Erythroblast (primary cell): ENCODE measurements around the gene SDF4.
A peak's percentile ranks its signal among the peaks of the same experiment; 100 is the strongest.
"Not testable (repeated sequence)": the region's sequence is repeated elsewhere in the genome, so short reads cannot be mapped to it uniquely, and the experiment has no call there.

Source experiments
- DNase-seq, 2 experiments: peaks; one replicate each; lab custom pipeline; 2025; lab: John Stamatoyannopoulos, UW
- GATA1 ChIP-seq: IDR thresholded peaks from 2 replicates; pipeline ENCODE4 v1.6.1; 2011; ENCODE audit warnings: low read depth, mild to moderate bottlenecking, control low read depth, low read length, moderate library complexity
- POLR2A ChIP-seq: IDR thresholded peaks from 2 replicates; pipeline ENCODE4 v1.6.1; 2011; ENCODE audit warnings: mild to moderate bottlenecking, low read length

Gene SDF4

GRCh38 chr1:1253972-1254666 lies 22.3 kb upstream of the SDF4 start:
- TF ChIP-seq GATA1 (no peak), POLR2A (no peak)
- no peak for DNase-seq

- TF ChIP-seq POLR2A (no peak), GATA1 (no peak)
- no peak for DNase-seq
Measured at GRCh38 chr1:1253314-1253713, 21.5 kb upstream of the SDF4 start.

- TF ChIP-seq GATA1 (no peak), POLR2A (no peak)
- no peak for DNase-seq
Measured at GRCh38 chr1:1250786-1251284, 19.0 kb upstream of the SDF4 start.

GRCh38 chr1:1248009-1248913 lies 16.5 kb upstream of the SDF4 start:
- not testable (repeated sequence) for DNase-seq

GRCh38 chr1:1247341-1247913 lies 15.6 kb upstream of the SDF4 start:
- no peak for TF ChIP-seq POLR2A
- TF ChIP-seq GATA1, result no peak
- DNase-seq, result no peak

GRCh38 chr1:1246577-1247340 lies 15.0 kb upstream of the SDF4 start, which contains the start of gene C1QTNF12:
C1QTNF12 (minus strand) TSS chr1:1246722; CDS start chr1:1246690, 32 bp downstream.
- DNase-seq, result peak in 1 of 2 experiments; percentile 17
- TF ChIP-seq GATA1 (no peak), POLR2A (no peak)

GRCh38 chr1:1245817-1246576 lies 14.2 kb upstream of the SDF4 start:
- TF ChIP-seq POLR2A (no peak), GATA1 (no peak)
- no peak for DNase-seq

- no peak for DNase-seq
- no peak for TF ChIP-seq GATA1
- no peak for TF ChIP-seq POLR2A
Measured at GRCh38 chr1:1245178-1245816, 13.5 kb upstream of the SDF4 start.

GRCh38 chr1:1244192-1244811 lies 12.5 kb upstream of the SDF4 start:
- DNase-seq, result no peak
- no peak for TF ChIP-seq GATA1
- TF ChIP-seq POLR2A, result no peak

- DNase-seq, result no peak
- TF ChIP-seq POLR2A (no peak), GATA1 (no peak)
Measured at GRCh38 chr1:1243807-1244191, 12.0 kb upstream of the SDF4 start.

GRCh38 chr1:1243266-1243660 lies 11.5 kb upstream of the SDF4 start:
- no peak for DNase-seq
- TF ChIP-seq GATA1 (no peak), POLR2A (no peak)
